Putamen (tissue), 1 donor: Measurements from ENCODE around the gene MAPK8.

Experiments used
- DNase-seq: peaks from one replicate; pipeline ENCODE4 v3.0.0-alpha.2; 2016; ENCODE audit warnings: low spot score

MAPK8 gene

GRCh38 chr10:48449501-48450232 is 143.2 kb downstream of the MAPK8 start:
- peak; percentile 31 for DNase-seq

GRCh38 chr10:48450233-48450740 is 143.8 kb downstream of the MAPK8 start:
- no peak for DNase-seq

GRCh38 chr10:48450741-48451466 is 144.4 kb downstream of the MAPK8 start:
- DNase-seq = no peak

GRCh38 chr10:48451969-48452878 is 145.7 kb downstream of the MAPK8 start:
- no peak for DNase-seq

GRCh38 chr10:48452879-48453412 is 146.5 kb downstream of the MAPK8 start:
- no peak for DNase-seq

GRCh38 chr10:48453451-48454301 is 147.2 kb downstream of the MAPK8 start:
- DNase-seq = no peak

- no peak for DNase-seq
These were observed 148.0 kb downstream of the MAPK8 start for GRCh38 chr10:48454302-48455054.

GRCh38 chr10:48455055-48455391 is 148.5 kb downstream of the MAPK8 start:
- no peak for DNase-seq

- DNase-seq = no peak
These were observed 149.1 kb downstream of the MAPK8 start for GRCh38 chr10:48455392-48456151.

GRCh38 chr10:48456361-48456804 is 149.9 kb downstream of the MAPK8 start:
- DNase-seq = no peak

GRCh38 chr10:48456808-48457761 is 150.6 kb downstream of the MAPK8 start:
- DNase-seq = no peak

- no peak for DNase-seq
These were observed 151.6 kb downstream of the MAPK8 start for GRCh38 chr10:48457949-48458661.

- DNase-seq = no peak
These were observed 152.2 kb downstream of the MAPK8 start for GRCh38 chr10:48458662-48459048.

- no peak for DNase-seq
These were observed 153.0 kb downstream of the MAPK8 start for GRCh38 chr10:48459270-48460150.

- DNase-seq = no peak
These were observed 153.7 kb downstream of the MAPK8 start for GRCh38 chr10:48460182-48460581.

- no peak for DNase-seq
These were observed 155.4 kb downstream of the MAPK8 start for GRCh38 chr10:48461623-48462481.
